DND-41 (cell line): ENCODE results near the gene GRAP2.

Experiments used
- EZH2 ChIP-seq: IDR thresholded peaks from 3 replicates; pipeline ENCODE4 v1.6.1; 2012; ENCODE audit warnings: borderline replicate concordance, low read depth, mild to moderate bottlenecking, moderate library complexity, low read length, inconsistent platforms; ENCODE audit not compliant: severe bottlenecking
- TF ChIP-seq, protein P1 (sequence below): IDR thresholded peaks from 2 replicates; pipeline ENCODE4 v1.5.1; 2012; ENCODE audit warnings: borderline replicate concordance, low read length, moderate library complexity, mild to moderate bottlenecking; ENCODE audit not compliant: poor library complexity, severe bottlenecking; ENCODE audit errors: extremely low read depth

DNA sequence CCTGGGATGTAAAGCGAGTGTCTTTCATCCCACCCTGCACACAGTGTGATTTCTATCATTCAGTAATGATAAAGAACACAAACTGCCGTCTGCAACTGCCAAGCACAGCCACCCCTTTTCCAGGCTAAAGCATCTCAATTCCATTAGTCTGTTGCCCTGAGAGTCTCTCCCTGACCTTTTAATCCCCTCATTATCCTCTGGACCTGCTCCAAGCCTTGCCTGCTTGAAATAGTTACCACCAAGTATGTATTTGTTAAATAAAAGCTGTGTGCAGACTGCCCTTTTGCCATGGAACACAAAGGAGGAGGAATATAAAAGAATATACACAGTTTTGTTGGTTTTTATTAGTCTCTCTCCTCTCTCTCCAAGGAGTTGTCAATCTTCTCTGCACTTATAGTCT is 13.0 kb downstream of the GRAP2 start:
- TF ChIP-seq, protein P1, sequence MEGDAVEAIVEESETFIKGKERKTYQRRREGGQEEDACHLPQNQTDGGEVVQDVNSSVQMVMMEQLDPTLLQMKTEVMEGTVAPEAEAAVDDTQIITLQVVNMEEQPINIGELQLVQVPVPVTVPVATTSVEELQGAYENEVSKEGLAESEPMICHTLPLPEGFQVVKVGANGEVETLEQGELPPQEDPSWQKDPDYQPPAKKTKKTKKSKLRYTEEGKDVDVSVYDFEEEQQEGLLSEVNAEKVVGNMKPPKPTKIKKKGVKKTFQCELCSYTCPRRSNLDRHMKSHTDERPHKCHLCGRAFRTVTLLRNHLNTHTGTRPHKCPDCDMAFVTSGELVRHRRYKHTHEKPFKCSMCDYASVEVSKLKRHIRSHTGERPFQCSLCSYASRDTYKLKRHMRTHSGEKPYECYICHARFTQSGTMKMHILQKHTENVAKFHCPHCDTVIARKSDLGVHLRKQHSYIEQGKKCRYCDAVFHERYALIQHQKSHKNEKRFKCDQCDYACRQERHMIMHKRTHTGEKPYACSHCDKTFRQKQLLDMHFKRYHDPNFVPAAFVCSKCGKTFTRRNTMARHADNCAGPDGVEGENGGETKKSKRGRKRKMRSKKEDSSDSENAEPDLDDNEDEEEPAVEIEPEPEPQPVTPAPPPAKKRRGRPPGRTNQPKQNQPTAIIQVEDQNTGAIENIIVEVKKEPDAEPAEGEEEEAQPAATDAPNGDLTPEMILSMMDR = no peak
- no peak for TF ChIP-seq EZH2
